ENCODE data around the gene ANKRD13A. TPM values are rescaled to one million over a fixed set of nuclear protein-coding genes. Genes with fewer than 3 reads are reported as not detected.
"Not testable (repeated sequence)": the region's sequence is repeated elsewhere in the genome, so short reads cannot be mapped to it uniquely, and the experiment has no call there.

The ANKRD13A gene
- total RNA-seq, 1 experiment from 2014 or later, result 118 TPM

DNA sequence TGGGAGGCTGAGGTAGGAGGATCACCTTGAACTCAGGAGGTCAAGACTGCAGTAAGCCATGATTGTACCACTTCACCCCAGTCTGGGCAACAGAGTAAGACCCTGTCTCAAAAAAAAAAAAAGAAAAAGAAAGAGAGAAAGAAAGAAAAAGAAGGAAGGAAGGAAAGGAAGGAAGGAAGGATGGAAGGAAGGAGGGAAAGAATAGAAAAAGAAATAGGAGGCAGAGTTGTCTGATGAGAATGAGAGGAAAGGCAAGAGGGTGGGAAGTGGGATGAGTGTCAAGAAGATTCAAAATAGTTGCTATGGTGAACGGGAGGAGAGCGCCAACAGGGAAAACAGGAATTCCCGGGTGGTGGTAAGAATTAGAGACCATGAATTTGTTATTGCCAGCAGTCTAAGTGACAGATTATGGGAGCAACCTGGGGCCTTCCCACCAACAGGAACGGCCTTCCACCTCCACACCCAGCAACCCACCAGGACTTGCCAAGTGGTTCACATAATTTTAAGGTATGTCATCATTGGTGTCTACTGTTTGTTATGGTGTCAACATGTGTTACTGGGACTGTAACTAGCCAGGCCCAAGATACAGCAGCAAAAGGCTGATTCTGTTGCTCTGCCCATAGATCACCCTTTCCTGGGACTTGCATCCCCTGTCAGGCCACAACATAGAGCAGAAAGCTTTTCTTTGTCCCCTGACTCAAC, 85.2 kb downstream of the ANKRD13A start:
- no peaks in the 10 kb centered on the region for H3K79me2 ChIP-seq (ENCODE audit: low read length)
- no peak overlapping the region for H2AFZ ChIP-seq (ENCODE audit: low read length)
- H3K27ac ChIP-seq (ENCODE audit: low read length), result no peak overlapping the region
- ChIA-PET CTCF (no interaction called here), POLR2A (ENCODE audit: unreplicated experiment) (no interaction called here)
- no peaks in the 10 kb centered on the region for H4K20me1 ChIP-seq (ENCODE audit: low read length)
- no peaks in the 10 kb centered on the region for H3K36me3 ChIP-seq (ENCODE audit: low read depth, low read length)
- H3K4me2 ChIP-seq (ENCODE audit: low read length), result no peak overlapping the region
- H3K9ac ChIP-seq (ENCODE audit: low read length), result no peak overlapping the region
- no peak for DNase-seq
- no peak for TF ChIP-seq EZH2phosphoT487 (IDR thresholded peaks at IDR 0.05; ENCODE audit: borderline replicate concordance, low read length)
- H3K4me1 ChIP-seq (ENCODE audit: insufficient read depth, low read length), result no peaks in the 10 kb centered on the region
- H3K9me3 ChIP-seq (ENCODE audit: low read length), result no peaks in the 10 kb centered on the region
- no peaks in the 10 kb centered on the region for H3F3A ChIP-seq (ENCODE audit: low read length, unreplicated experiment)
- intact Hi-C loops (cut with micrococcal nuclease), result no loop called here
- no peaks in the 10 kb centered on the region for H3K27me3 ChIP-seq (ENCODE audit: low read length)
- no TSS peak for BruUV-seq (replicated peaks)
- no peak for ATAC-seq
- no peaks in the 10 kb centered on the region for H3K9me2 ChIP-seq (replicated peaks; ENCODE audit: low read length)
- H3K4me3 ChIP-seq (ENCODE audit: low read length), result no peak overlapping the region

DNA sequence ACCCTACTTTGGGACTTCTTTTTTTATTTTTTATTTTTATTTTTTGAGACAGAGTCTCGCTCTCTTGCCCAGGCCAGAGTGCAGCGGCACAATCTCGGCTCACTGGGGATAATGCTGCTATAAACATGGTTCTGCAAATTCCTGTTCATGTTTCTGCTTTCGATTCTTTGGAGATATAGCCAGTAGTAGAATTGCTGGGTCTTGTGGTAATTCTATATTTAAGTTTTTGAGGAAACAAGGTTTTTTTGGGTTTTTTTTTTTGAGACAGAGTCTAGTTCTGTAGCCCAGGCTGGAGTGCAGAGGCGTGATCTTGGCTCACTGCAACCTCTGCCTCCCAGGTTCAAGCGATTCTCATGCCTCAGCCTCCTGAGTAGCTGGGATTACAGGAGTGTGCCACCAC, 89.0 kb downstream of the ANKRD13A start:
- H3K4me1 ChIP-seq (ENCODE audit: insufficient read depth, low read length); H4K20me1 ChIP-seq (ENCODE audit: low read length); H3K9me3 ChIP-seq (ENCODE audit: low read length); H3K9me2 ChIP-seq (replicated peaks; ENCODE audit: low read length); H3K4me2 ChIP-seq (ENCODE audit: low read length); BruUV-seq (replicated peaks); H3K4me3 ChIP-seq (ENCODE audit: low read length); DNase-seq; H3F3A ChIP-seq (ENCODE audit: low read length, unreplicated experiment); intact Hi-C loops (cut with micrococcal nuclease); H2AFZ ChIP-seq (ENCODE audit: low read length); H3K27me3 ChIP-seq (ENCODE audit: low read length); ATAC-seq; H3K79me2 ChIP-seq (ENCODE audit: low read length); H3K36me3 ChIP-seq (ENCODE audit: low read depth, low read length); CTCF ChIA-PET; H3K9ac ChIP-seq (ENCODE audit: low read length); H3K27ac ChIP-seq (ENCODE audit: low read length): not testable (repeated sequence)
- POLR2A ChIA-PET (ENCODE audit: unreplicated experiment), result interaction anchor here (0.6 kb wide), 1 partner anchor 270 kb away, joined by 4 read pairs; no protein-coding TSS in a partner anchor

DNA sequence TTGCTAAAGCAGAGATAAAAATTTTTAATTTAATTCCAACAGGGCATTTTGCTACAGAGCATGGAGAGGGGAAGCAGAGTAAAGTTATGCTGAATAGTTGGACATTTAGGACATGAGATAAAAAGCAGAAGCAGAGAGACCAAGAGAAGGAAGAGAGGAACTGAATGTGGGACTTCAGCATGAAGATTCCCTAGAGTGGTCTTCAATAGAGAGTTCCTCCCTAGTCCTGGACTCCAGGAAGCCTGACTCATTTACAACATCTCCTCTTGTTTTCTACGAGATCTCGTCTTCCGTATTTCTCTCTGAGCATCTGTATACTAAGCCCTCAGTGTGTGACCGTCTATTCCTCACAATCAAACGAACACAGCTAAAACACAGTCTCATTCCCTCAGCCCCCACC, 89.7 kb downstream of the ANKRD13A start:
- Histone ChIP-seq H3K4me2 (ENCODE audit: low read length) (no peak overlapping the region), H3K27me3 (ENCODE audit: low read length) (no peaks in the 10 kb centered on the region), H3K9ac (ENCODE audit: low read length) (no peak overlapping the region), H3K36me3 (ENCODE audit: low read depth, low read length) (no peaks in the 10 kb centered on the region), H3K9me2 (replicated peaks; ENCODE audit: low read length) (no peaks in the 10 kb centered on the region), H2AFZ (ENCODE audit: low read length) (no peak overlapping the region), H4K20me1 (ENCODE audit: low read length) (no peaks in the 10 kb centered on the region), H3K9me3 (ENCODE audit: low read length) (no peaks in the 10 kb centered on the region), H3F3A (ENCODE audit: low read length, unreplicated experiment) (no peaks in the 10 kb centered on the region), H3K79me2 (ENCODE audit: low read length) (no peaks in the 10 kb centered on the region), H3K4me3 (ENCODE audit: low read length) (no peak overlapping the region), H3K27ac (ENCODE audit: low read length) (no peak overlapping the region), H3K4me1 (ENCODE audit: insufficient read depth, low read length) (no peaks in the 10 kb centered on the region)
- TF ChIP-seq EZH2 (IDR thresholded peaks at IDR 0.05; ENCODE audit: low read length, unreplicated experiment), result no peak
- no peak for TF ChIP-seq EZH2phosphoT487 (IDR thresholded peaks at IDR 0.05; ENCODE audit: borderline replicate concordance, low read length)
- TF ChIP-seq, protein P1, sequence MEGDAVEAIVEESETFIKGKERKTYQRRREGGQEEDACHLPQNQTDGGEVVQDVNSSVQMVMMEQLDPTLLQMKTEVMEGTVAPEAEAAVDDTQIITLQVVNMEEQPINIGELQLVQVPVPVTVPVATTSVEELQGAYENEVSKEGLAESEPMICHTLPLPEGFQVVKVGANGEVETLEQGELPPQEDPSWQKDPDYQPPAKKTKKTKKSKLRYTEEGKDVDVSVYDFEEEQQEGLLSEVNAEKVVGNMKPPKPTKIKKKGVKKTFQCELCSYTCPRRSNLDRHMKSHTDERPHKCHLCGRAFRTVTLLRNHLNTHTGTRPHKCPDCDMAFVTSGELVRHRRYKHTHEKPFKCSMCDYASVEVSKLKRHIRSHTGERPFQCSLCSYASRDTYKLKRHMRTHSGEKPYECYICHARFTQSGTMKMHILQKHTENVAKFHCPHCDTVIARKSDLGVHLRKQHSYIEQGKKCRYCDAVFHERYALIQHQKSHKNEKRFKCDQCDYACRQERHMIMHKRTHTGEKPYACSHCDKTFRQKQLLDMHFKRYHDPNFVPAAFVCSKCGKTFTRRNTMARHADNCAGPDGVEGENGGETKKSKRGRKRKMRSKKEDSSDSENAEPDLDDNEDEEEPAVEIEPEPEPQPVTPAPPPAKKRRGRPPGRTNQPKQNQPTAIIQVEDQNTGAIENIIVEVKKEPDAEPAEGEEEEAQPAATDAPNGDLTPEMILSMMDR (conservative IDR thresholded peaks at IDR 0.05; ENCODE audit: low read depth, low read length), result no peak
- POLR2A ChIA-PET (ENCODE audit: unreplicated experiment), result no interaction called here
- no peak for ATAC-seq
- CTCF ChIA-PET, result interaction anchor here (0.6 kb wide), 1 partner anchor 60 kb away, joined by 3 read pairs; no protein-coding TSS in a partner anchor
- DNase-seq, result no peak
- intact Hi-C loops (cut with micrococcal nuclease), result no loop called here
- no TSS peak for BruUV-seq (replicated peaks)

Other genes starting within 250 kb of the ANKRD13A start
- gene TRPV4, start 166.0 kb upstream of the ANKRD13A start, total RNA-seq (2014; rRNA removed), result 1.6 and 2.4 TPM in 2 replicates
- gene GLTP, start 118.9 kb upstream of the ANKRD13A start, total RNA-seq (2014; rRNA removed), result 78.2 and 82.6 TPM in 2 replicates
- gene TCHP, start 99.2 kb upstream of the ANKRD13A start, total RNA-seq (2014; rRNA removed), result 21.6 and 42.8 TPM in 2 replicates
- gene GIT2, start 3.1 kb upstream of the ANKRD13A start, total RNA-seq (2014; rRNA removed), result 24.6 and 26.8 TPM in 2 replicates
- 5.5 and 6.7 TPM in 2 replicates for gene C12orf76, start 49.1 kb downstream of the ANKRD13A start, total RNA-seq (2014; rRNA removed)
- 7.2 and 10.1 TPM in 2 replicates for gene IFT81, start 124.9 kb downstream of the ANKRD13A start, total RNA-seq (2014; rRNA removed)